Activated CD4-positive, alpha-beta memory T cell treated with anti-CD3 and anti-CD28 coated beads, Interleukin-2, amount 10 ng/mL, durations not matched to agents 7 days and 5 days (primary cell): Measurements from ENCODE around the gene DNM3. TPM values are rescaled to one million over a fixed set of nuclear protein-coding genes. Genes with fewer than 3 reads are reported as not detected.

Source experiments
- CTCF ChIA-PET: fragments of 350-600 bp; sonication (Branson Sonifier 250); formaldehyde crosslinking; loops from one replicate; lab custom pipeline; 2021; ENCODE audit warnings: antibody characterized with exemption, inconsistent platforms; lab: Charles Lee
- POLR2A ChIA-PET: fragments of 350-600 bp; sonication (Branson Sonifier 250); formaldehyde crosslinking; loops from one replicate; lab custom pipeline; 2021; ENCODE audit warnings: antibody characterized with exemption; lab: Charles Lee
- DNase-seq: peaks from one replicate; pipeline ENCODE4 v3.0.0-alpha.2; 2020
- H3K27ac Mint-ChIP-seq: one replicate; pipeline ENCODE4 v1.8.0; 2021; ENCODE audit warnings: mild to moderate bottlenecking, mixed read lengths
- H3K27me3 Mint-ChIP-seq: one replicate; pipeline ENCODE4 v1.8.0; 2021; ENCODE audit warnings: mixed read lengths
- H3K36me3 Mint-ChIP-seq: one replicate; pipeline ENCODE4 v1.8.0; 2021; ENCODE audit warnings: low read depth, mixed read lengths
- H3K4me1 Mint-ChIP-seq: one replicate; pipeline ENCODE4 v1.8.0; 2021; ENCODE audit warnings: mixed read lengths
- H3K4me3 Mint-ChIP-seq: one replicate; pipeline ENCODE4 v1.8.0; 2021; ENCODE audit warnings: mild to moderate bottlenecking, mixed read lengths
- H3K9me3 Mint-ChIP-seq: one replicate; pipeline ENCODE4 v1.8.0; 2021; ENCODE audit warnings: mixed read lengths
- total RNA-seq, 2 experiments: library from RNA; stranded (reverse); gene quantifications; one replicate each; pipeline ENCODE4 v1.2.3, GENCODE V29; 2021

Gene DNM3
- total RNA-seq, 2 experiments from 2014 or later = 2.0 to 2.2 TPM

GRCh38 chr1:172343240-172344160, 502.2 kb downstream of the DNM3 start:
- Mint-ChIP-seq H3K4me3 (no peak overlapping the region), H3K27me3 (no peaks in the 10 kb centered on the region), H3K9me3 (peaks cover 19% of the 10 kb centered on the region), H3K36me3 (peaks cover 16% of the 10 kb centered on the region), H3K27ac (peak overlapping the region; percentile 52), H3K4me1 (peaks cover 54% of the 10 kb centered on the region)
- CTCF ChIA-PET = interaction anchor here (0.7 kb wide), 1 partner anchor 253 kb away, joined by 3 read pairs; no protein-coding TSS in a partner anchor
- no peak for DNase-seq
- POLR2A ChIA-PET = interaction anchor here (0.8 to 1.4 kb wide), 5 partner anchors 11 to 161 kb away, joined by 3 to 6 read pairs (median 3); no protein-coding TSS in a partner anchor

GRCh38 chr1:172344444-172344843, 503.1 kb downstream of the DNM3 start:
- no peak for DNase-seq
- CTCF ChIA-PET = interaction anchor here (0.7 kb wide), 1 partner anchor 14 kb away, joined by 4 read pairs; no protein-coding TSS in a partner anchor

GRCh38 chr1:172345077-172345476, 503.8 kb downstream of the DNM3 start:
- Mint-ChIP-seq H3K4me3 (no peak overlapping the region), H3K36me3 (peaks cover 16% of the 10 kb centered on the region), H3K4me1 (peaks cover 40% of the 10 kb centered on the region), H3K27ac (no peak overlapping the region), H3K9me3 (peaks cover 17% of the 10 kb centered on the region), H3K27me3 (no peaks in the 10 kb centered on the region)
- CTCF ChIA-PET = interaction anchor here (0.7 kb wide), 1 partner anchor 13 kb away, joined by 4 read pairs; no protein-coding TSS in a partner anchor
- POLR2A ChIA-PET = no interaction called here
- DNase-seq = no peak

More at GRCh38 chr1:172344444-172344843, 503.1 kb downstream of the DNM3 start:
- H3K27ac Mint-ChIP-seq = no peak overlapping the region
- no peak overlapping the region for H3K4me3 Mint-ChIP-seq
- peaks cover 19% of the 10 kb centered on the region for H3K9me3 Mint-ChIP-seq
- POLR2A ChIA-PET = interaction anchor here (1.2 kb wide), 1 partner anchor 162 kb away, joined by 3 read pairs; no protein-coding TSS in a partner anchor
- H3K27me3 Mint-ChIP-seq = no peaks in the 10 kb centered on the region
- H3K4me1 Mint-ChIP-seq = peaks cover 45% of the 10 kb centered on the region
- H3K36me3 Mint-ChIP-seq = peaks cover 16% of the 10 kb centered on the region

- Mint-ChIP-seq H3K27me3 (no peaks in the 10 kb centered on the region), H3K9me3 (peaks cover 17% of the 10 kb centered on the region), H3K4me1 (peaks cover 27% of the 10 kb centered on the region), H3K27ac (no peak overlapping the region), H3K4me3 (no peak overlapping the region), H3K36me3 (peaks cover 16% of the 10 kb centered on the region)
- ChIA-PET CTCF (no interaction called here), POLR2A (no interaction called here)
- no peak for DNase-seq
Measured at GRCh38 chr1:172347416-172347815, 506.1 kb downstream of the DNM3 start.

GRCh38 chr1:172350856-172351255, 509.6 kb downstream of the DNM3 start:
- peaks cover 27% of the 10 kb centered on the region for H3K4me1 Mint-ChIP-seq
- ChIA-PET POLR2A (no interaction called here), CTCF (no interaction called here)
- no peak overlapping the region for H3K27ac Mint-ChIP-seq
- no peak for DNase-seq
- no peak overlapping the region for H3K4me3 Mint-ChIP-seq
- H3K9me3 Mint-ChIP-seq = peaks cover 22% of the 10 kb centered on the region
- peaks cover 20% of the 10 kb centered on the region for H3K36me3 Mint-ChIP-seq
- peaks cover 5% of the 10 kb centered on the region for H3K27me3 Mint-ChIP-seq

- CTCF ChIA-PET = interaction anchor here (1.2 kb wide), 1 partner anchor 13 kb away, joined by 4 read pairs; no protein-coding TSS in a partner anchor
- peaks cover 5% of the 10 kb centered on the region for H3K27me3 Mint-ChIP-seq
- no peak overlapping the region for H3K27ac Mint-ChIP-seq
- H3K36me3 Mint-ChIP-seq = peaks cover 16% of the 10 kb centered on the region
- peaks cover 18% of the 10 kb centered on the region for H3K9me3 Mint-ChIP-seq
- H3K4me3 Mint-ChIP-seq = no peak overlapping the region
- peaks cover 27% of the 10 kb centered on the region for H3K4me1 Mint-ChIP-seq
- DNase-seq = no peak
- POLR2A ChIA-PET = no interaction called here
Measured at GRCh38 chr1:172351346-172351745, 510.0 kb downstream of the DNM3 start.

GRCh38 chr1:172351754-172352161, 510.5 kb downstream of the DNM3 start:
- H3K36me3 Mint-ChIP-seq = peaks cover 13% of the 10 kb centered on the region

GRCh38 chr1:172352435-172352834, 511.1 kb downstream of the DNM3 start:
- H3K36me3 Mint-ChIP-seq = peaks cover 6% of the 10 kb centered on the region
- peaks cover 14% of the 10 kb centered on the region for H3K9me3 Mint-ChIP-seq
- ChIA-PET CTCF (interaction anchor here (1.2 kb wide), 1 partner anchor 14 kb away, joined by 4 read pairs; no protein-coding TSS in a partner anchor), POLR2A (interaction anchor here (1.2 to 1.6 kb wide), 2 partner anchors 11 to 83 kb away, joined by 3 to 4 read pairs; no protein-coding TSS in a partner anchor)
- H3K27me3 Mint-ChIP-seq = peaks cover 5% of the 10 kb centered on the region
- H3K27ac Mint-ChIP-seq = no peak overlapping the region
- no peak for DNase-seq
- peaks cover 33% of the 10 kb centered on the region for H3K4me1 Mint-ChIP-seq
- H3K4me3 Mint-ChIP-seq = no peak overlapping the region

More at GRCh38 chr1:172351754-172352161, 510.5 kb downstream of the DNM3 start:
- POLR2A ChIA-PET = interaction anchor here (1.2 to 1.6 kb wide), 2 partner anchors 11 to 82 kb away, joined by 3 to 4 read pairs; no protein-coding TSS in a partner anchor
- CTCF ChIA-PET = interaction anchor here (1.2 kb wide), 1 partner anchor 13 kb away, joined by 4 read pairs; no protein-coding TSS in a partner anchor
- H3K4me3 Mint-ChIP-seq = no peak overlapping the region
- no peak overlapping the region for H3K27ac Mint-ChIP-seq
- DNase-seq = no peak
- H3K9me3 Mint-ChIP-seq = peaks cover 18% of the 10 kb centered on the region
- H3K27me3 Mint-ChIP-seq = peaks cover 5% of the 10 kb centered on the region
- H3K4me1 Mint-ChIP-seq = peaks cover 28% of the 10 kb centered on the region

- CTCF ChIA-PET = interaction anchor here (0.6 kb wide), 1 partner anchor 1010 kb away, joined by 3 read pairs; no protein-coding TSS in a partner anchor
- no peak overlapping the region for H3K4me3 Mint-ChIP-seq
- H3K27me3 Mint-ChIP-seq = peaks cover 5% of the 10 kb centered on the region
- peaks cover 6% of the 10 kb centered on the region for H3K9me3 Mint-ChIP-seq
- POLR2A ChIA-PET = interaction anchor here (1.2 kb wide), 1 partner anchor 11 kb away, joined by 3 read pairs; no protein-coding TSS in a partner anchor
- H3K27ac Mint-ChIP-seq = no peak overlapping the region
- peaks cover 52% of the 10 kb centered on the region for H3K4me1 Mint-ChIP-seq
- peaks cover 5% of the 10 kb centered on the region for H3K36me3 Mint-ChIP-seq
- no peak for DNase-seq
Measured at GRCh38 chr1:172354291-172355274, 513.3 kb downstream of the DNM3 start.

GRCh38 chr1:172356620-172357019, 515.3 kb downstream of the DNM3 start:
- DNase-seq = no peak
- CTCF ChIA-PET = no interaction called here
- peaks cover 5% of the 10 kb centered on the region for H3K36me3 Mint-ChIP-seq
- H3K9me3 Mint-ChIP-seq = peaks cover 6% of the 10 kb centered on the region
- H3K4me3 Mint-ChIP-seq = no peak overlapping the region
- peaks cover 5% of the 10 kb centered on the region for H3K27me3 Mint-ChIP-seq
- H3K4me1 Mint-ChIP-seq = peaks cover 60% of the 10 kb centered on the region
- no peak overlapping the region for H3K27ac Mint-ChIP-seq
- POLR2A ChIA-PET = no interaction called here

GRCh38 chr1:172357753-172358385, 516.6 kb downstream of the DNM3 start:
- H3K4me1 Mint-ChIP-seq = peaks cover 50% of the 10 kb centered on the region
- peaks cover 4% of the 10 kb centered on the region for H3K36me3 Mint-ChIP-seq
- peak overlapping the region; percentile 70 for H3K27ac Mint-ChIP-seq
- peaks cover 5% of the 10 kb centered on the region for H3K9me3 Mint-ChIP-seq
- no peak for DNase-seq
- ChIA-PET POLR2A (interaction anchor here (0.7 to 2.0 kb wide), 7 partner anchors 14 to 872 kb away, joined by 3 to 13 read pairs (median 6); partner anchors contain the start of gene PRRC2C), CTCF (interaction anchor here (0.8 to 1.7 kb wide), 7 partner anchors 13 to 268 kb away, joined by 4 to 11 read pairs (median 6); no protein-coding TSS in a partner anchor)
- peaks cover 5% of the 10 kb centered on the region for H3K27me3 Mint-ChIP-seq
- no peak overlapping the region for H3K4me3 Mint-ChIP-seq
